NCI-H510A (cell line): Measurements from ENCODE around the gene SPNS3.
A peak's percentile ranks its signal among the peaks of the same experiment; 100 is the strongest.

Source experiments
- DNase-seq: peaks from one replicate; lab custom pipeline; 2025; lab: John Stamatoyannopoulos, UW

Gene SPNS3

GRCh38 chr17:4433515-4434031, at the start of gene SPNS3:
Gene SPNS3 (plus strand): TSS chr17:4433940. CDS start chr17:4433968, 28 bp downstream.
- DNase-seq, result no peak

DNA sequence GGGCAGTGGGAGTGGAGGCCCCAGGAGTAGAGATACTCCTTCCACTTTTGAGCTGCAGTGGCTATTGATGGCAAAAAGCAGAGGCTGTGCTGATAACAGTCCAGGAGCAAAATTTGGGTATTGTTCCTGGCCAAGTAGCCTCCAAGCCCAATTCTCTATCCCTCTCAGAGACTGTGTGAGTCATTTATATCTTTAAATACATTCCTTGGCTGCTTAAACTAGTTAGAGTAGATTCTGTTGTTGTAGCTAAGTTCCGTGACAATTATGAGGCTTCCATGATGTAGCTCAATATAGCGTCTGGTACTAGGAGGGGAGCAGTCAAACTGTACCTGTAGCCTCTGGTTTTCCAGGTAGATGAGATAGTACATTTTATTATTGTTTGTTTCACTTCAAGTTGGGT, 47.3 kb upstream of the SPNS3 start:
- no peak for DNase-seq

- DNase-seq, result no peak
Observed at GRCh38 chr17:4387137-4387536, 46.6 kb upstream of the SPNS3 start.

GRCh38 chr17:4389079-4389478, 44.7 kb upstream of the SPNS3 start:
- DNase-seq, result no peak

DNA sequence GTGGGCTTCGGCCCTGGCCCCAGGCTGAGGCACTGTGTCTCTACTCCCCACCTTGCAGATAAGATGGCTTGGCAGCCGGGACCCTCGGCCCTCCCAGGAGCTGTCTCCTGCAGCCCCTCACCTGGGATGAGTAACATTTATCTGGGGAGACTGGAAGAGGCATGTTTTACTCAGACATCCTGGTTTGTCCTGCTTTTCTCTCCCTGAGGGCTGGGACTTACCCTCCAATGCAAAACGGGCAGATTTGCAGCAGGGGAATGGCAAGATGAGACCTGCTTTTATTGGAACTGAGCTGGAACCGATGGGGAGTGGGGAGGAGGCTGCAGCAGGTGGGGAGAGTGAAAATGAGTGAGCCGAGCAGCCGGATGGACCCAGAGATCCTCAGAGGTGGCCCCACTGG, 39.9 kb upstream of the SPNS3 start:
- DNase-seq, result no peak

GRCh38 chr17:4394208-4395110, 39.3 kb upstream of the SPNS3 start:
- DNase-seq, result no peak

DNA sequence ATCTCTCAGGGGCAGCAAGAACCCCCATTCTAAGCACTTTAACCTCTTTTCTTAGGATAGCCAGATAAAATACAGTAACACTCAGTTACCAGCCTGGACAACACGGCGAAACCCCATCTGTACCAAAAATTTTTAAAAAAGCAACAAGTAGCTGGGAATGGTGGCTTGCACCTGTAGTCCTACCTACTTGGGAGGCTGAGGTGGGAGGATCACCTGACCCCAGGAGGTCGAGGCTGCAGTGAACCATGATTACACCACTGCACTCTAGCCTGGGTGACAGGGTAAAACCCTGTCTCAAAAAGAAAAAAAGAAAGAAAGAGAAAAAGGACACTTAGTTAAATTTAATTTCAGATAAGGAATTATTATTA, 38.6 kb upstream of the SPNS3 start:
- no peak for DNase-seq

GRCh38 chr17:4397840-4398239, 35.9 kb upstream of the SPNS3 start:
- no peak for DNase-seq

DNA sequence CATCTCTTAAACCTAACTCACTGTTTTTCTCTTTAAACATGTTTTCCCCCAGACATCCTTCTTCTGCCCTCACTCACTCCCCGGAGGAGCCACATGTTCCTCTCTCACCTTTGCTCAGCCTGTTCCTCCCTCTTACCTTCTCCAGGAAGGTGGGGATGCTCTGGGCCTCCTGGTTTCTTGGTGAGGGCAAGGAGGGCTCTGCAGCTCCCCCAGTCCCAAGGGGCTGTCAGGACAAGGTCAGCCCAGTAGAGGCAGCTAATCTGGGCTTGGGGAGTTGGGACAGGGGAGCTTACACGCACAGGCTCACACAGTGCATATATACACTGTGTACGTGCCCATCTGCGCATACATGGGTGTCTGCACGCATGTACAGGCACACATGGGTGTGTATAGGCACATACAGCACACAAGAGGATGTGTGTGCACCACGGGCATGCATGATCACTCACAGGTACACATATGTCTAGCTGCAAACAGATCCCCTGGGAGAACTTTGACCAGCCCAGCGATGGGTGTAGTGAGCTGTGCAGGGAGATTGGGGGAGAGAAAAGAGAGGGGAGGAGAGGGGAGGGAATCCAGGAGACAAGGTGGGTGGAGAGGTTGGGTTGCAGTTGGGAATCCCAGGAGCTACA, 28.6 kb upstream of the SPNS3 start:
- DNase-seq, result no peak

GRCh38 chr17:4405699-4406098, 28.0 kb upstream of the SPNS3 start:
- DNase-seq, result no peak

- no peak for DNase-seq
Observed at GRCh38 chr17:4406386-4406785, 27.4 kb upstream of the SPNS3 start.

DNA sequence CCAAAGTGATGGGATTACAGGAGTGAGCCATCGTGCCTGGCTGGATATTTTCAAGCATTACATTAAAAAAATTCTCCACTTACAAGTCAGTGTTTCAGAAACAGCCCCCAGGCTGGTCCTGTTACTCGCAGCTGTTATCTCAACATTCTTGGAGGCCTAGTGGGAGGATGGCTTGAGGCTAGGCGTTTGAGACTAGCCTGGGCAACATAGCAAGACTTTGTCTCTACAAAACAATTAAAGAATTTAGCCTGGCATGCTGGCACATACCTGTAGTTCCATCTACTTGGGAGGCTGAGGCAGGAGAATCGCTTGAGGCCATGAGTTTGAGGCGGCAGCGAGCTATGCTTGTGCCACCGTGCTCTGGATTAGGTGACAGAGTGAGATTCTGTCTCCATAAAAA, 26.5 kb upstream of the SPNS3 start:
- DNase-seq, result no peak

GRCh38 chr17:4407851-4408250, 25.9 kb upstream of the SPNS3 start:
- no peak for DNase-seq

- no peak for DNase-seq
Observed at GRCh38 chr17:4409659-4410058, 24.1 kb upstream of the SPNS3 start.

DNA sequence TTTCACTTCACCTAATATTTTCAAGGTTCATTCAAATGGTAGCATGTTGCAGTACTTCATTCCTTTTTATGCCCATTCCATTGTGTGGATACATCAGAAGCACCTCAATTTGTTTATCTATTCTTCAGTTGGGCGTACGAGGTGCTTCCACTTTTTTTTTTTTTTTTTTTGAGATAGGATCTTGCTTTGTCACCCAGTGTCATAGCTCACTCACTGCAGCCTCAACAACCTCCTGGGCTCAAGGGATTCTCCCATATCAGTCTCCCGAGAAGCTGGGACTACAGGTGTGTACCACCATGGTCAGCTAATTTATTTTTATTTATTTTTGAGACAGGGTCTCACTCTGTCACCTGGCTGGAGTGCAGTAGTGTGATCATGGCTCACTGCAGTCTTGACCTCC, 22.5 kb upstream of the SPNS3 start:
- no peak for DNase-seq

GRCh38 chr17:4412933-4413831, 20.6 kb upstream of the SPNS3 start:
- DNase-seq, result peak; percentile 54

GRCh38 chr17:4417129-4417667, 16.5 kb upstream of the SPNS3 start:
- no peak for DNase-seq

DNA sequence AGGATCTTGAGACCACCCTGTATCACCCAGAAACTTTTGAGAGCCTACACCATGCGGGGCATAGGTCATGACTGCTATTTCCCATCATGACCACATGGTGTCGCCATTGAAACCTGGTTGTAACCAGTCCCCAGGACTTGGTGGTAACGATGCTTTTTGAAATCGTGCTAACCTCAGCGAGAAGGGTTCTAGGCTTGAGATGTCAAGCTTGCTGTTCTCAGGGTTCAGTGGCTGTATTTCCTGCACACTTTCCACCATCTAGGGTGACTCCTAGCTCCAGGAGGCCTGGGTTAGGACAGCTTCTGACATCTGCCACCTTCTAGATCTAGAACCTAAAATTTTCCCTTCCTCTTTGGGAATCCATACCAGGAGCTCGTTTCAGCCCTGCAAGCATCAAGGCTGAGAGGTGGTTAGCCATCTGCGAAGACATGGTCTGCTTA, 13.0 kb upstream of the SPNS3 start:
- DNase-seq, result peak; percentile 30

GRCh38 chr17:4422864-4423263, 10.9 kb upstream of the SPNS3 start:
- no peak for DNase-seq

GRCh38 chr17:4425398-4425797, 8.3 kb upstream of the SPNS3 start:
- DNase-seq, result no peak

DNA sequence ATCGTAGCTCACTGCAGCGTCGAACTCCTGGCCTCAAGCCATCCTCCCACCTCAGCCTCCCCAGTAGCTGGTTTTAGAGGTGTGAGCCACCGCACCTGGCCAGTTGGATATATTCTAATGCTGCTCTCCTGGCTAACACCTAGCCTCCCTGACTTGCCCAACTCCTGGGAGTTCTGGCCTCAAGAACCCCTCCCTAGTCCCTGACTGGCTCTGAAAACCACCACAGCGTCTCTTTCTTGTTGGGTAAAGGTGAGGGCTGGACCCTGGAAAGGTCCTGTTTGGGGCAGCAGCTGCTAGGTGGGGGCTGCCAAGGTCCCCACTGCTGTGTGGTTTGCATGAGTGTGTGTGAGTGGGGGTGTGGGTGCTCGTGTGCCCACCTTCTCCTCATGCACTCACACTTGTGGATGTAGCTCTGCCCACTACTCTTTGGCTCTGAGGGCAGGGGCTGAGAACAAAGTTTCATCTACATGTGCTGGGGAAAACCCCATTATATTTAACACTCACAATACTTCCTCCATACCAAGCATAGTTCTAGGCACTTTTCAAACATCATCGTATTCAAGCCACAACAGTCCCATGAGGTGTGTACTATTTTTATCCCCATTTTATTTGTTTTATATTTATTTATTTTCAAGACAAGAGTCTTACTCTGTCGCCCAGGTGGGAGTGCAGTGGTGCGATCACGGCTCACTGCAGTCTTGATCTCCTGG, 7.1 kb upstream of the SPNS3 start:
- no peak for DNase-seq
